Epithelial cell of esophagus (primary cell): ENCODE data around the gene TGFB2.

Experiments used
- DNase-seq: peaks from one replicate; pipeline ENCODE4 v3.0.0; 2010; ENCODE audit warnings: low read depth
- H3K4me3 ChIP-seq: 2 replicates; pipeline ENCODE4 v1.5.1; 2011; ENCODE audit warnings: mild to moderate bottlenecking, low read length, control low read depth
- TF ChIP-seq, protein P1 (sequence below): IDR thresholded peaks from 2 replicates; pipeline ENCODE4 v1.5.1; 2011; ENCODE audit warnings: low read depth, mild to moderate bottlenecking, low read length, control low read depth, inconsistent platforms; ENCODE audit not compliant: insufficient read depth; ENCODE audit errors: missing control alignments

Gene TGFB2

DNA sequence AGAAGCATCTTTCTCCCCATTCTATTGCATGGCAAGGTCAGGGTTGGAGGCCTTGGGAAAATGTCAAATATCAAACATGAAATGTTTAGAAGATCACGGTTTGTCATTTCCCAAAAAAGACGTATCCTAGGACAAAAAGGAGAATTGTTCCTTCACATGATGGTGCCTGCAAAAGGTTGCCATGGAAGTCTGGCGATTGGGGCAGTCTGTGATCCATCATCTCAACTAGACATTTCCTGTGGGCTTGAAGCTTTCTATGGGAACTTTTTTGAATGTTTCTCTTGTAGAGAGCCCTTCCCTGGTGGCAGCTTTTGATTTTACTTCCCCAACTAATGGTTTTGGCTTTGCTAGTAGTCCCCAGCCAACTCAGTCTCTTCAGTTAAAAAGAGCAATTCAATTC lies 106.3 kb downstream of the TGFB2 start:
- TF ChIP-seq, protein P1, sequence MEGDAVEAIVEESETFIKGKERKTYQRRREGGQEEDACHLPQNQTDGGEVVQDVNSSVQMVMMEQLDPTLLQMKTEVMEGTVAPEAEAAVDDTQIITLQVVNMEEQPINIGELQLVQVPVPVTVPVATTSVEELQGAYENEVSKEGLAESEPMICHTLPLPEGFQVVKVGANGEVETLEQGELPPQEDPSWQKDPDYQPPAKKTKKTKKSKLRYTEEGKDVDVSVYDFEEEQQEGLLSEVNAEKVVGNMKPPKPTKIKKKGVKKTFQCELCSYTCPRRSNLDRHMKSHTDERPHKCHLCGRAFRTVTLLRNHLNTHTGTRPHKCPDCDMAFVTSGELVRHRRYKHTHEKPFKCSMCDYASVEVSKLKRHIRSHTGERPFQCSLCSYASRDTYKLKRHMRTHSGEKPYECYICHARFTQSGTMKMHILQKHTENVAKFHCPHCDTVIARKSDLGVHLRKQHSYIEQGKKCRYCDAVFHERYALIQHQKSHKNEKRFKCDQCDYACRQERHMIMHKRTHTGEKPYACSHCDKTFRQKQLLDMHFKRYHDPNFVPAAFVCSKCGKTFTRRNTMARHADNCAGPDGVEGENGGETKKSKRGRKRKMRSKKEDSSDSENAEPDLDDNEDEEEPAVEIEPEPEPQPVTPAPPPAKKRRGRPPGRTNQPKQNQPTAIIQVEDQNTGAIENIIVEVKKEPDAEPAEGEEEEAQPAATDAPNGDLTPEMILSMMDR: no peak
- DNase-seq: no peak
- H3K4me3 ChIP-seq: no peak overlapping the region

DNA sequence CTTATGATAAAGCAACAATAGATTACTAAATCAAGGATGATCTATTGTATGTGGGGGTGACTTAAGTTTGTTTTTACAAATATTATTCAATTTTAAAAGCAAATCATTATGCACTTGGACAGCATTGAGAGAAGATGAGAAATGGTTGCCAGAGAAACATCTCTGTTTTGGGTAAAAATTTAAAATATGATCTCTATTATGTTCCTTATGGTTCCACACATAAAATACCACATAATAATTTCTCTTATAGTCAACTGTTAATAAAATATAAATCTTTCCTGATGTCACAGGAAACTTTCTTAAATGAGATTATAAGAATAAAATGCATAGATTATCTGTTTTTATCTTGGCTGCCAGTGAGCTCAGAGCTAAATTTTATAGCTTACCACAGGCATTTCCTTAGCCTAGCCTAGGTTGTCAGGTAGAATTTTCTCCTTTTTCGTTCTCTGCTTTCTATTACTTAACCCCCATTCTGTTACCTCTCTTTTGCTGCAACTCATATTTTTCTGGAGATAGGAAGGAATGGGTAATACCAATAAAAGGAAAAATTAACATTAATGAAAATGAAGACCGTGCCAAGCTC lies 109.7 kb downstream of the TGFB2 start:
- no peak for DNase-seq
- no peak overlapping the region for H3K4me3 ChIP-seq
- TF ChIP-seq, protein P1: no peak

DNA sequence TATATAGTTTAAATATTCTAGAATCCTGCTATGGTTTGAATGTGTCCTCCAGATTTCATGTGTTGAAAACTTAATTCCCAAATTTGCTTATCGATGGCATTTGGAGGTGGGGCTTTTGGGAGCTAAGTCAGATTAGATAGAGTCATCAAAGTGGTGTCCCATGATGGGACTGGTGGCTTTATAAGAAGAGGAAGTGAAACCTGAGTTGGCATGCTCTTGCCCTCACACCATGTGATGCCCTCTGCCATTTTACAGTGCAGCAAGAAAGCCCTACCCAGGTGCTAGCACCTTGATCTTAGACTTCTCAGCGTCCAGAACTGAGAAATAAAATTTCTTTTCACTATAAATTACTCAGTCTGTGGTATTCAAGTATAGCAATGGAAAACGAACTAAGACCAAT lies 111.3 kb downstream of the TGFB2 start:
- no peak overlapping the region for H3K4me3 ChIP-seq
- DNase-seq: no peak
- TF ChIP-seq, protein P1: no peak

DNA sequence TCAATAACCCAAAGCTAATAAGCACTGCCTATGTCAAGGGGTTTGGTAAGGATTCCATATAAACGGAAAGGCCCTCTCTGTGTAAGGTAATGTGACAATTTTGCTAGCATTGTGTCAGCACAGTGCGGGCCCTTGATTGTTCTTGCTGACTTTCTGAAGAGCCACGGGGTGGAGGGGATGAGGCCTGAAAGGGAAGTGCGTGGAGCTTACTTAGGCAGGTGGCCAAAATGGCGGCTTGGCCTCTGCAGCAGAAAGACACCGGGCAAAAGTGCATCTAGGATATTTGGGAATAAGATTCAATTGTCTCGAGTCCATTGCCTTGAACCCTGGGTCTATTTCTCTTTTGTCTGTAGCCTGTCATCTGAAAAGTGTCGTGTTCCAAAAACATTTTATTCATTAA lies 114.3 kb downstream of the TGFB2 start:
- no peak overlapping the region for H3K4me3 ChIP-seq
- TF ChIP-seq, protein P1: no peak
- DNase-seq: no peak

DNA sequence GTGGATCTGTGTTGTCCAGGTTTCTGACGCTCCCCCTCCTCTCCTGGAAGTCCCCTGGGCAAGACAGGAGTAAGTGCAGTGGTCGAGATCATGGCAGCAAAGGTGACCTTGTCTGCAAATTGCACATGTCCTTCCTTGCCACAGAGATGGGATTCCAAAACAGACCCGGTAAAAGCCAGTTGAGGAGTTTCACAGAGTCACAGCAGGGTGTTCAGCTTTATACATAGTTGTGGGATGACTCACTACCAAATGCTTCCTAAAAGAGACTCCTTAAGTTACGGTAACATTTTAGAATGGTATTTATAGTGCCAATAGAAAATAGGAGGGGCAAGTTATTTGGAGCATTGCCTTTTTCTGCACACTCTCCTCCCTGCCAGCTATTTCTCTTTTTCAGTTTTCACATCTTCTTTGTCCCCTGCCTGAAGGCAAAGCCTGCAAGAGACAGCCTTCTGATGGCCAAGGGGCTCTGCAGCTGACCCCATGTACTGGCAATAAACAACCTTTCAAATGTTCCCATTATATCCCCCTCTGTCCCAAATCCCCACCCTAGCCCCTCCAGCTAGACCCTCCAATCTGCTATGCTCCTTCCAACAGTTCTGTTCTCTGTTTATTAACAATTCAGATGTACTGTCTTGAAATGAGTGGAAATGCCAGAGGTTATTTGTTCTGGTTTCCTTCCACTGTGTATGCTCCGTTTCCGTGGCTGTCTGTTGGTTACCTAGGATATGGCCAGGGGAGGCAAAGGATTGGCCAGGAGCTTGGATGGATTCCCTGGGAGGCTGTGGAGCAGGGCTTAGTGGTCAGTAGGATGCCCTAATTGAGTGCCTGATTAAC lies 115.0 kb downstream of the TGFB2 start:
- DNase-seq: peak; percentile 70
- TF ChIP-seq, protein P1: no peak
- no peak overlapping the region for H3K4me3 ChIP-seq

GRCh38 chr1:218461351-218461750 lies 116.2 kb downstream of the TGFB2 start:
- DNase-seq: no peak
- TF ChIP-seq, protein P1: no peak
- H3K4me3 ChIP-seq: no peak overlapping the region
